HL-60 (cell line): ENCODE measurements around the gene KAZN.
A peak's percentile ranks its signal among the peaks of the same experiment; 100 is the strongest.

Experiments
- DNase-seq, 2 experiments: peaks; one replicate each; pipeline ENCODE4 v3.0.0-alpha.2; 2010 to 2020; ENCODE audit warnings: low read depth in 1 of 2, low spot score in 1 of 2
- H3K27ac ChIP-seq: fragments of 250-450 bp; sonication (Bioruptor Pico); replicated peaks from 2 replicates; pipeline ENCODE4 v1.5.1; 2020; ENCODE audit warnings: mild to moderate bottlenecking, moderate library complexity
- H3K27me3 ChIP-seq: fragments of 250-450 bp; sonication (Bioruptor Pico); 2 replicates; pipeline ENCODE4 v1.5.1; 2021; ENCODE audit warnings: mild to moderate bottlenecking, moderate library complexity; ENCODE audit not compliant: insufficient read depth, poor library complexity, severe bottlenecking
- H3K4me3 ChIP-seq: replicated peaks from 2 replicates; pipeline ENCODE4 v1.5.1; 2011; ENCODE audit warnings: mild to moderate bottlenecking, control low read depth, low read length; ENCODE audit not compliant: insufficient read depth
- CTCF ChIP-seq: IDR thresholded peaks from one replicate; pipeline ENCODE4 v1.5.1; 2011; ENCODE audit warnings: low read length, control low read depth, inconsistent platforms; ENCODE audit not compliant: insufficient read depth
- GABPA ChIP-seq: IDR thresholded peaks from 2 replicates; pipeline ENCODE4 v1.6.1; 2012; ENCODE audit warnings: low read depth
- POLR2AphosphoS5 ChIP-seq: IDR thresholded peaks from 2 replicates; pipeline ENCODE4 v1.6.1; 2012; ENCODE audit warnings: low read depth
- REST ChIP-seq: IDR thresholded peaks from 2 replicates; pipeline ENCODE4 v1.6.1; 2012; ENCODE audit warnings: low read depth; ENCODE audit not compliant: insufficient replicate concordance
- SPI1 ChIP-seq: IDR thresholded peaks from 2 replicates; pipeline ENCODE4 v1.6.1; 2012; ENCODE audit warnings: low read depth, mild to moderate bottlenecking, borderline replicate concordance

KAZN gene

GRCh38 chr1:15125101-15125745 is 526.7 kb downstream of the KAZN start:
- Histone ChIP-seq H3K27me3 (no peaks in the 10 kb centered on the region), H3K27ac (no peak overlapping the region), H3K4me3 (no peak overlapping the region)
- DNase-seq = no peak
- TF ChIP-seq SPI1 (no peak), POLR2AphosphoS5 (no peak), REST (no peak), CTCF (no peak), GABPA (no peak)

GRCh38 chr1:15128077-15128476 is 529.6 kb downstream of the KAZN start:
- H3K27ac ChIP-seq = no peak overlapping the region
- TF ChIP-seq SPI1 = no peak
- no peak for TF ChIP-seq POLR2AphosphoS5
- no peak for TF ChIP-seq REST
- TF ChIP-seq CTCF = no peak
- TF ChIP-seq GABPA = no peak
- no peak overlapping the region for H3K4me3 ChIP-seq
- DNase-seq = no peak
- no peaks in the 10 kb centered on the region for H3K27me3 ChIP-seq

- no peak overlapping the region for H3K27ac ChIP-seq
- TF ChIP-seq POLR2AphosphoS5 (no peak), REST (no peak), SPI1 (no peak), CTCF (peak; percentile 84), GABPA (no peak)
- H3K4me3 ChIP-seq = no peak overlapping the region
- DNase-seq = peak in 1 of 2 experiments; percentile 60
- H3K27me3 ChIP-seq = no peaks in the 10 kb centered on the region
These were observed 530.2 kb downstream of the KAZN start for GRCh38 chr1:15128520-15129313.
